SK-N-SH treated with all-trans-retinoic acid at 6 μM for 48 hours (cell line): ENCODE measurements around the gene AKT3.

ENCODE experiments used
- ATAC-seq: fragments of 200-7000 bp; cut with Tn5 transposase; 3 replicates; pipeline ENCODE4 v1.9.1; 2020; ENCODE audit warnings: mild to moderate bottlenecking, moderate library complexity
- ARNTL ChIP-seq: fragments of 450-650 bp; formaldehyde crosslinking; IDR thresholded peaks from 2 replicates; pipeline ENCODE4 v1.5.0; 2020; ENCODE audit warnings: low read depth, mild to moderate bottlenecking, moderate library complexity, borderline replicate concordance
- BACH2 ChIP-seq: fragments of 250-450 bp; sonication (Bioruptor Pico); IDR thresholded peaks from 2 replicates; pipeline ENCODE4 v1.9.0; 2021; ENCODE audit warnings: mild to moderate bottlenecking, borderline replicate concordance
- CSDC2 ChIP-seq: fragments of 250-450 bp; sonication (Bioruptor Pico); IDR thresholded peaks from 2 replicates; pipeline ENCODE4 v1.5.0; 2020; ENCODE audit warnings: mild to moderate bottlenecking, moderate library complexity
- ESRRG ChIP-seq: fragments of 250-450 bp; sonication (Bioruptor Pico); IDR thresholded peaks from 2 replicates; pipeline ENCODE4 v1.6.1; 2021; ENCODE audit warnings: mild to moderate bottlenecking
- GLIS3 ChIP-seq: fragments of 250-450 bp; sonication (Bioruptor Pico); IDR thresholded peaks from 2 replicates; pipeline ENCODE4 v1.5.0; 2020; ENCODE audit warnings: mild to moderate bottlenecking, moderate library complexity
- OSR1 ChIP-seq: fragments of 250-450 bp; sonication (Bioruptor Pico); IDR thresholded peaks from 2 replicates; pipeline ENCODE4 v1.8.0; 2022; ENCODE audit warnings: moderate library complexity, mild to moderate bottlenecking, inconsistent platforms
- PATZ1 ChIP-seq: fragments of 250-450 bp; sonication (Bioruptor Pico); IDR thresholded peaks from 2 replicates; pipeline ENCODE4 v1.8.0; 2020; ENCODE audit warnings: mild to moderate bottlenecking, moderate library complexity, borderline replicate concordance
- POU6F1 ChIP-seq: fragments of 250-450 bp; sonication (Bioruptor Pico); IDR thresholded peaks from 2 replicates; pipeline ENCODE4 v1.8.0; 2021; ENCODE audit warnings: low read depth, mild to moderate bottlenecking, moderate library complexity, borderline replicate concordance
- RARB ChIP-seq: fragments of 250-450 bp; sonication (Bioruptor Pico); IDR thresholded peaks from 2 replicates; pipeline ENCODE4 v1.8.0; 2021; ENCODE audit warnings: mild to moderate bottlenecking, moderate library complexity
- SNAI2 ChIP-seq: fragments of 250-450 bp; sonication (Bioruptor Pico); IDR thresholded peaks from 2 replicates; pipeline ENCODE4 v1.5.0; 2020; ENCODE audit warnings: mild to moderate bottlenecking, moderate library complexity
- TCF4 ChIP-seq: fragments of 250-450 bp; sonication (Bioruptor Pico); IDR thresholded peaks from 2 replicates; pipeline ENCODE4 v1.8.0; 2021; ENCODE audit warnings: mild to moderate bottlenecking, moderate library complexity, borderline replicate concordance
- TOX ChIP-seq: fragments of 250-450 bp; sonication (Bioruptor Pico); IDR thresholded peaks from 2 replicates; pipeline ENCODE4 v1.8.0; 2021; ENCODE audit warnings: mild to moderate bottlenecking, moderate library complexity, borderline replicate concordance
- TSHZ2 ChIP-seq: fragments of 250-450 bp; sonication (Bioruptor Pico); IDR thresholded peaks from 2 replicates; pipeline ENCODE4 v1.5.0; 2020; ENCODE audit warnings: mild to moderate bottlenecking, moderate library complexity
- ZC3H10 ChIP-seq: fragments of 250-450 bp; sonication (Bioruptor Pico); IDR thresholded peaks from 2 replicates; pipeline ENCODE4 v1.5.1; 2021; ENCODE audit warnings: mild to moderate bottlenecking, moderate library complexity
- ZFP3 ChIP-seq: fragments of 250-450 bp; sonication (Bioruptor Pico); IDR thresholded peaks from 2 replicates; pipeline ENCODE4 v1.5.0; 2020; ENCODE audit warnings: mild to moderate bottlenecking, moderate library complexity
- ZFP30 ChIP-seq: fragments of 450-650 bp; formaldehyde crosslinking; IDR thresholded peaks from 2 replicates; pipeline ENCODE4 v1.5.0; 2022; ENCODE audit warnings: mild to moderate bottlenecking, moderate library complexity
- ZNF565 ChIP-seq: fragments of 450-650 bp; formaldehyde crosslinking; conservative IDR thresholded peaks from 2 replicates; pipeline ENCODE4 v1.5.0; 2020; ENCODE audit warnings: low read depth, mild to moderate bottlenecking, moderate library complexity
- ZNF70 ChIP-seq: fragments of 450-650 bp; formaldehyde crosslinking; IDR thresholded peaks from 2 replicates; pipeline ENCODE4 v1.5.0; 2020; ENCODE audit warnings: mild to moderate bottlenecking, moderate library complexity
- ZNF8 ChIP-seq: fragments of 450-650 bp; formaldehyde crosslinking; IDR thresholded peaks from 2 replicates; pipeline ENCODE4 v1.5.0; 2020; ENCODE audit warnings: mild to moderate bottlenecking, moderate library complexity
- TF ChIP-seq, protein P1 (sequence below): fragments of 250-450 bp; sonication (Bioruptor Pico); IDR thresholded peaks from 2 replicates; pipeline ENCODE4 v1.5.1; 2021; ENCODE audit warnings: mild to moderate bottlenecking, moderate library complexity

AKT3 gene

DNA sequence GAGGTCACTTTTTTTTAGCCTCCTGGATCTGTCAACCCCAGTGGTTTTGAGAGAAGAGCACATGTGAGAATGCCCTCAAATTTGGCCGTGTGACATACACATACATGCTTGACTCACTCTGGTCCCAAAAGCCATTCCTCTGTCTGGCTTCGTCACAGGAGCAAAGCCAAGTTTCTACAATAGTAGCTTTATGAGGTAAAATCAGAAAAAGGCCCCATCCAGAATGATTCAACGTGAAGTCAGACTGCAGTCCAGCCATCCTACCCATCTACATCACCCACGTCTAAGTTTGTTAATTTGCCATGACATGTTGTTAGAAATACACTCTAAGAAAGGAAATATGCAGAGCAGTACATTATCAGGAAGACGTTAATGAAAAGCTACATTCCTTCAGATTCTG is 349.0 kb downstream of the AKT3 start:
- peak; percentile 54 for ATAC-seq

DNA sequence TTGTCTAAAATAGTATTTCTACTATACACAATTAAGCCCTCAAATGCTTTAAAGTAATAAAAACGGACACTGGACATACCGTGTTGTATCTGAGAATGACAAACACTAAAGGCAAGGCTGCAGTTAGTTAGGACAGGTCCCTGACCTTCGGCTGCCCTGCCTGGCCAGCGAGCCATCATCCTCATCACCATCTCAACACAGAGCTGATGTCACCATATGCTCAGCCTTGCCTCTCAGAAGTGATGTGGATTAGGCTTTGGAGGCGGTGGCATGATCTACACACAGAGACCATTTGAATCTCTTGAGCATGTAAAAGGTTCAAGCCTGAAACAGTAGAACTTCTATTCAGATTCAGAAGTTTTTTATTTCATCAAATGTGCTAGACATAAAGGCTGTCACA is 349.5 kb downstream of the AKT3 start:
- ATAC-seq: no peak
- TF ChIP-seq RARB (CRISPR knock-in tag): no peak
- TF ChIP-seq ESRRG (CRISPR knock-in tag): no peak
- no peak for TF ChIP-seq ARNTL (CRISPR knock-in tag)
- no peak for TF ChIP-seq ZNF8
- TF ChIP-seq GLIS3 (CRISPR knock-in tag): no peak
- no peak for TF ChIP-seq TOX (CRISPR knock-in tag)
- no peak for TF ChIP-seq ZFP3
- no peak for TF ChIP-seq PATZ1 (CRISPR knock-in tag)
- TF ChIP-seq POU6F1 (CRISPR knock-in tag): no peak
- TF ChIP-seq, protein P1, sequence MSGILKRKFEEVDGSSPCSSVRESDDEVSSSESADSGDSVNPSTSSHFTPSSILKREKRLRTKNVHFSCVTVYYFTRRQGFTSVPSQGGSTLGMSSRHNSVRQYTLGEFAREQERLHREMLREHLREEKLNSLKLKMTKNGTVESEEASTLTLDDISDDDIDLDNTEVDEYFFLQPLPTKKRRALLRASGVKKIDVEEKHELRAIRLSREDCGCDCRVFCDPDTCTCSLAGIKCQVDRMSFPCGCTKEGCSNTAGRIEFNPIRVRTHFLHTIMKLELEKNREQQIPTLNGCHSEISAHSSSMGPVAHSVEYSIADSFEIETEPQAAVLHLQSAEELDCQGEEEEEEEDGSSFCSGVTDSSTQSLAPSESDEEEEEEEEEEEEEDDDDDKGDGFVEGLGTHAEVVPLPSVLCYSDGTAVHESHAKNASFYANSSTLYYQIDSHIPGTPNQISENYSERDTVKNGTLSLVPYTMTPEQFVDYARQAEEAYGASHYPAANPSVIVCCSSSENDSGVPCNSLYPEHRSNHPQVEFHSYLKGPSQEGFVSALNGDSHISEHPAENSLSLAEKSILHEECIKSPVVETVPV (CRISPR knock-in tag): no peak
- TF ChIP-seq CSDC2 (CRISPR knock-in tag): no peak
- TF ChIP-seq TSHZ2 (CRISPR knock-in tag): no peak
- no peak for TF ChIP-seq ZNF565 (CRISPR knock-in tag)
- TF ChIP-seq ZFP30: no peak
- no peak for TF ChIP-seq OSR1
- no peak for TF ChIP-seq ZC3H10 (CRISPR knock-in tag)
- TF ChIP-seq SNAI2 (CRISPR knock-in tag): no peak
- TF ChIP-seq BACH2 (CRISPR knock-in tag): no peak
- TF ChIP-seq, all 23 proteins: peak for 0

More for the DNA sequence above, 349.0 kb downstream of the AKT3 start:
- TF ChIP-seq PATZ1 (CRISPR knock-in tag) (no peak), OSR1 (no peak), ZNF70 (CRISPR knock-in tag) (no peak), CSDC2 (CRISPR knock-in tag) (no peak), SNAI2 (CRISPR knock-in tag) (no peak), ZC3H10 (CRISPR knock-in tag) (peak; percentile 79), TCF4 (CRISPR knock-in tag) (no peak), GLIS3 (CRISPR knock-in tag) (no peak)
- TF ChIP-seq, protein P1 (CRISPR knock-in tag): no peak
